ENCODE data around the gene POLR1A.

DNA sequence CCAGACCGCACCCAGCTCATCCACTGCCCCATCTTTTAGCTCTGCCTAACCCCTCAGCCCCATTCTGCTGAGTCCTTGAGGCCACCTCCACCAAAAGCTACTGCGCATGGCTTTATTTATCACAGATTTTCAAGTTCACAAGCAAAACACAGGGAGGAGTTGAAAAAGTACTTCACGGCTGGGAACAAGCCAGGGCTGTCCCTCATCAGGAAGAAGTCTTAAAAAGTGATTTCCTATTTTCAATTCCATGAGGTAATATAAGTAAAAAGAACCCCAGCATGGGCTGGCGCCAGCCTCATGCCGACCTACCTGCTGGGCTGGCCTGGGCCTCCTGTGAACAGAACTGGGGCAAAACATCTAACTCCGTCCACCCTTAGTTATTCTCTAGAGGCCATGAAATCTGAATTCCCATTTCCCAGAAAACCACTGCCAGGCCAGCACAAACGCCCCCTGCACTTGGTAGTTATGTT is 69.0 kb downstream of the POLR1A start:
- TF ChIP-seq, protein P1, sequence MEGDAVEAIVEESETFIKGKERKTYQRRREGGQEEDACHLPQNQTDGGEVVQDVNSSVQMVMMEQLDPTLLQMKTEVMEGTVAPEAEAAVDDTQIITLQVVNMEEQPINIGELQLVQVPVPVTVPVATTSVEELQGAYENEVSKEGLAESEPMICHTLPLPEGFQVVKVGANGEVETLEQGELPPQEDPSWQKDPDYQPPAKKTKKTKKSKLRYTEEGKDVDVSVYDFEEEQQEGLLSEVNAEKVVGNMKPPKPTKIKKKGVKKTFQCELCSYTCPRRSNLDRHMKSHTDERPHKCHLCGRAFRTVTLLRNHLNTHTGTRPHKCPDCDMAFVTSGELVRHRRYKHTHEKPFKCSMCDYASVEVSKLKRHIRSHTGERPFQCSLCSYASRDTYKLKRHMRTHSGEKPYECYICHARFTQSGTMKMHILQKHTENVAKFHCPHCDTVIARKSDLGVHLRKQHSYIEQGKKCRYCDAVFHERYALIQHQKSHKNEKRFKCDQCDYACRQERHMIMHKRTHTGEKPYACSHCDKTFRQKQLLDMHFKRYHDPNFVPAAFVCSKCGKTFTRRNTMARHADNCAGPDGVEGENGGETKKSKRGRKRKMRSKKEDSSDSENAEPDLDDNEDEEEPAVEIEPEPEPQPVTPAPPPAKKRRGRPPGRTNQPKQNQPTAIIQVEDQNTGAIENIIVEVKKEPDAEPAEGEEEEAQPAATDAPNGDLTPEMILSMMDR (IDR thresholded peaks at IDR 0.05) = no peak
- TF ChIP-seq ZFX (IDR thresholded peaks at IDR 0.05; ENCODE audit: borderline replicate concordance) = no peak

Measured in 22Rv1 (cell line).